ENCODE measurements around the gene TMEM236.

TMEM236 gene

GRCh38 chr10:17768957-17769356 is 17.0 kb downstream of the TMEM236 start:
- no peak overlapping the region for H3K4me3 ChIP-seq (ENCODE audit: low read depth, low read length)
- no peak for TF ChIP-seq CTCF (IDR thresholded peaks at IDR 0.05; ENCODE audit: control insufficient read depth, extremely low read depth, insufficient read depth)
- DNase-seq (ENCODE audit: low read depth): no peak

- no peak overlapping the region for H3K4me3 ChIP-seq (ENCODE audit: low read depth, low read length)
- no peak for TF ChIP-seq CTCF (IDR thresholded peaks at IDR 0.05; ENCODE audit: control insufficient read depth, extremely low read depth, insufficient read depth)
- no peak for DNase-seq (ENCODE audit: low read depth)
Observed at GRCh38 chr10:17771017-17771416, 19.0 kb downstream of the TMEM236 start.

GRCh38 chr10:17779784-17780183 is 27.8 kb downstream of the TMEM236 start:
- no peak for TF ChIP-seq CTCF (IDR thresholded peaks at IDR 0.05; ENCODE audit: control insufficient read depth, extremely low read depth, insufficient read depth)
- no peak overlapping the region for H3K4me3 ChIP-seq (ENCODE audit: low read depth, low read length)
- DNase-seq (ENCODE audit: low read depth): no peak

GRCh38 chr10:17780727-17781126 is 28.7 kb downstream of the TMEM236 start:
- no peak for DNase-seq (ENCODE audit: low read depth)
- no peak for TF ChIP-seq CTCF (IDR thresholded peaks at IDR 0.05; ENCODE audit: control insufficient read depth, extremely low read depth, insufficient read depth)
- H3K4me3 ChIP-seq (ENCODE audit: low read depth, low read length): no peak overlapping the region

GRCh38 chr10:17781856-17782255 is 29.9 kb downstream of the TMEM236 start:
- no peak for DNase-seq (ENCODE audit: low read depth)
- TF ChIP-seq CTCF (IDR thresholded peaks at IDR 0.05; ENCODE audit: control insufficient read depth, extremely low read depth, insufficient read depth): no peak
- H3K4me3 ChIP-seq (ENCODE audit: low read depth, low read length): no peak overlapping the region

- H3K4me3 ChIP-seq (ENCODE audit: low read depth, low read length): no peak overlapping the region
- DNase-seq (ENCODE audit: low read depth): no peak
- no peak for TF ChIP-seq CTCF (IDR thresholded peaks at IDR 0.05; ENCODE audit: control insufficient read depth, extremely low read depth, insufficient read depth)
Observed at GRCh38 chr10:17782921-17783665, 31.1 kb downstream of the TMEM236 start.

GRCh38 chr10:17783751-17784150 is 31.8 kb downstream of the TMEM236 start:
- no peak overlapping the region for H3K4me3 ChIP-seq (ENCODE audit: low read depth, low read length)
- no peak for DNase-seq (ENCODE audit: low read depth)
- TF ChIP-seq CTCF (IDR thresholded peaks at IDR 0.05; ENCODE audit: control insufficient read depth, extremely low read depth, insufficient read depth): no peak
